ENCODE results near the gene FEZ2.

The FEZ2 gene, protein sequence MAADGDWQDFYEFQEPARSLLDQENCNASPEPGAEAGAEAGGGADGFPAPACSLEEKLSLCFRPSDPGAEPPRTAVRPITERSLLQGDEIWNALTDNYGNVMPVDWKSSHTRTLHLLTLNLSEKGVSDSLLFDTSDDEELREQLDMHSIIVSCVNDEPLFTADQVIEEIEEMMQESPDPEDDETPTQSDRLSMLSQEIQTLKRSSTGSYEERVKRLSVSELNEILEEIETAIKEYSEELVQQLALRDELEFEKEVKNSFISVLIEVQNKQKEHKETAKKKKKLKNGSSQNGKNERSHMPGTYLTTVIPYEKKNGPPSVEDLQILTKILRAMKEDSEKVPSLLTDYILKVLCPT

DNA sequence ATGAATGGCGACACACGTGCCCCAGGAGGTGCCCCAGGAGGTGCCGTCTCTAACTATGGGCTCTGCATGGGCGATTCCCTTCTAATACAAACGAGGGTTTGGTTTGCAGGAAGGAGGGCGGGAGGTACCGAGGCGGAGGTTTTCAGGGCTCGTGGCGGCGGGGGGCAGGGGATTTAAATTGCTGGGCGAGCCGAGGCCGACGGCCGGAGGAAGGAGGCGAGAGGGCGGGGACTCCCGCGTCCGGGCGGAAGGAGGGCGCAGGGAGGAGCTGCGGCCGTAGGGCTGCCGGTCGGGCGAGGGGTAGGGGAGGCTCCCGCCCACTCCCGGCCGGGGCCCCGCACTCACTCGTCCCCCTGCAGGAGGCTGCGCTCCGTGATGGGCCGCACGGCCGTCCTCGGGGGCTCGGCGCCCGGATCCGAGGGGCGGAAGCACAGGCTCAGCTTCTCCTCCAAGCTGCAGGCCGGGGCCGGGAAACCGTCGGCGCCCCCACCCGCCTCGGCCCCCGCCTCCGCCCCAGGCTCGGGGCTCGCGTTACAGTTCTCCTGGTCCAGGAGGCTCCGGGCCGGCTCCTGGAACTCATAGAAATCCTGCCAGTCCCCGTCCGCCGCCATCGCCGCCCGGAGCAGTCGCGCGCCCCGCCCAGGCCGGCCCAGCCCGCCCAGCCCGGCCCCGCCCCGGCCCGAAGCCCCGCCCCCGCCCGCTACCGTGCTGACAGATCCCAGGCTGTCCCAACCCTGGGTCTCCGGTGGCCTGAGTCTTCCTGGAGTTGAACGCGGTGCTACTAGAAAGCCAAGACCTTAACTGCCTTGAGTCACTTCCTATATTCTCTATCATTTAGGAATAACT is at the start of gene FEZ2:
FEZ2 (minus strand) TSS at position 637 of the 846 bp plus-strand sequence; CDS start at position 611, 26 bp downstream.
- H3K4me3 ChIP-seq (ENCODE audit: low read depth, low read length): peak within 1 kb of the TSS; percentile 84
- POLR2A ChIA-PET: interaction anchor here (1.0 kb wide), 1 partner anchor 29 kb away, joined by 3 read pairs; no protein-coding TSS in a partner anchor
- CTCF ChIA-PET: no interaction called here
- no peak for DNase-seq (ENCODE audit: low read depth, low spot score)
- TF ChIP-seq, protein P1, sequence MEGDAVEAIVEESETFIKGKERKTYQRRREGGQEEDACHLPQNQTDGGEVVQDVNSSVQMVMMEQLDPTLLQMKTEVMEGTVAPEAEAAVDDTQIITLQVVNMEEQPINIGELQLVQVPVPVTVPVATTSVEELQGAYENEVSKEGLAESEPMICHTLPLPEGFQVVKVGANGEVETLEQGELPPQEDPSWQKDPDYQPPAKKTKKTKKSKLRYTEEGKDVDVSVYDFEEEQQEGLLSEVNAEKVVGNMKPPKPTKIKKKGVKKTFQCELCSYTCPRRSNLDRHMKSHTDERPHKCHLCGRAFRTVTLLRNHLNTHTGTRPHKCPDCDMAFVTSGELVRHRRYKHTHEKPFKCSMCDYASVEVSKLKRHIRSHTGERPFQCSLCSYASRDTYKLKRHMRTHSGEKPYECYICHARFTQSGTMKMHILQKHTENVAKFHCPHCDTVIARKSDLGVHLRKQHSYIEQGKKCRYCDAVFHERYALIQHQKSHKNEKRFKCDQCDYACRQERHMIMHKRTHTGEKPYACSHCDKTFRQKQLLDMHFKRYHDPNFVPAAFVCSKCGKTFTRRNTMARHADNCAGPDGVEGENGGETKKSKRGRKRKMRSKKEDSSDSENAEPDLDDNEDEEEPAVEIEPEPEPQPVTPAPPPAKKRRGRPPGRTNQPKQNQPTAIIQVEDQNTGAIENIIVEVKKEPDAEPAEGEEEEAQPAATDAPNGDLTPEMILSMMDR (IDR thresholded peaks at IDR 0.05; ENCODE audit: insufficient read depth, low read length, missing control alignments): peak; percentile 6

DNA sequence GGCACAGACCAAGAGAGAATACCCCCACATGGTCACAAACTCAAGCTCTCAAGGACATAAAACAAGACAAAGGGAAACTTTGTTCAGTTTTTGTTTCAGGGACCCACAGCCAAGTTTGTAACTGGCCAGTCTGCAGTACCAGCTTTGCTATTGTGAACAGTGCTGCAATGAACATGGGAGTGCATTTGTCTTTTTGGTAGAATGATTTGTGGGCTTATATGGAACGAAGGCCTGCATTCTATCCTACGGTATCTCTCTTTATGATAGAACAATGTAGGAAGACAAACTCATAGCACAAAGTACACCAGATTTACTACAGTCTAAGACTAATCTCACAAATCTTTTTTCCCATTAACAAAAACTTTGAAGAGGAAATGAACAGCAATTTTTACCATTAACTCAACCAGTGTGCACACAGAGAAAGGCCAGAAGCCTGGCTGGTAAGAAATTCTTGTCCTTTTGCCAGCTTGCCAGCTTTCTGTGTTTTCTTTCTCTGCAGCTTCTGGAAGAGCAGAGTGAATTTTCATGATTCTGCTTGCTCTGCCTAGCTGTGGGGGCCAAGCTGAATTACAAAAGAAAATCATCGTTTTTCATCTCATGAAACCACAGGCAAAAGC is 37.1 kb upstream of the FEZ2 start:
- ChIA-PET POLR2A (no interaction called here), CTCF (interaction anchor here (1.0 to 1.2 kb wide), 2 partner anchors 9 to 29 kb away, joined by 3 read pairs; no protein-coding TSS in a partner anchor)
- no peak for DNase-seq (ENCODE audit: low read depth, low spot score)
- TF ChIP-seq, protein P1 (IDR thresholded peaks at IDR 0.05; ENCODE audit: insufficient read depth, low read length, missing control alignments): no peak
- H3K4me3 ChIP-seq (ENCODE audit: low read depth, low read length): no peak overlapping the region

DNA sequence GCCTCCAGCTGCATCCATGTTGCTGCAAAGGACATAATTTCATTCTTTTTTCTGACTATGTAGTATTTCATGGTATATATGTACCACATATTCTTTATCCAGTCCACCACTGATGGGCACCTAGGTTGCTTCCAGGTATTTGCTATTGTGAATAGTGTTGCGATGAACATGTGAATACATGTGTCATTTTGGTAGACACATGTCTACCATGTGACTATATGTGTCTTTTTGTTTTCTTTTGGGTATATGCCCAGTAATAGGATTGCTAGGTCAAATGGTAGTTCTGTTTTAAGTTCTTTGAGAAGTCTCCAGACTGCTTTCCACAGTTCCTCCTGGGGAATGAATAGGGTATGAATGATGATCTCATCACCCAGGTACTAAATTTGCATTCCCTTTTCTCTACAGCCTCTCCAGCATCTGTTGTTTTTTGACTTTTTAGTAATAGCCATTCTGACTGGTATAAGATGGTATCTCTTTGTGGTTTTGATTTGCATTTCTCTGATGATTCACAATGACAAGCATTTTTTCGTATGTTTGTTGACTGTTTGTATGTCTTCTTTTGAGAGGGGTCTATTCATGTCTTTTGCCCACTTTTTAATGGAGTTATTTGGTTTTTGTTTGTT is 35.6 kb upstream of the FEZ2 start:
- ChIA-PET POLR2A (no interaction called here), CTCF (no interaction called here)
- DNase-seq (ENCODE audit: low read depth, low spot score): no peak
- TF ChIP-seq, protein P1 (IDR thresholded peaks at IDR 0.05; ENCODE audit: insufficient read depth, low read length, missing control alignments): no peak
- H3K4me3 ChIP-seq (ENCODE audit: low read depth, low read length): no peak overlapping the region

DNA sequence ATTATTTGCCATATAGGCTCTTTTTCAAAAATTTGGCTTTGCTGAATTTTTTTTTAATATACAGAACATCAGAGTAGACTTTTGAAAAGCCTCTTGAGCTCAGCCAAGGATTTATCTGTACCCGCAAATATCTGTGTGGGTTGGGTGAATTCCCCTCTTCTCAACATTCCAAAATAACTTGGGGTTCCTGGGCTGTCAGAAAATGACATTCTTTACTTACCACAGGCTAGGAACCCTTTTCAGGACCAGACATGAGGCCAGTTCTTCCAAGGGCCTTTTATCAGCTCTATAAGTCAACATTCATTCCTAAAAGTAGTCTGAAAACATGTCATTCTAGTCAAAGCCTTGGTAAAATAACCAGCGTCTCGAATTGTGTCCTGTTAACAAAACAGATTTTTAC is 28.8 kb upstream of the FEZ2 start:
- TF ChIP-seq, protein P1 (IDR thresholded peaks at IDR 0.05; ENCODE audit: insufficient read depth, low read length, missing control alignments): no peak
- DNase-seq (ENCODE audit: low read depth, low spot score): no peak
- POLR2A ChIA-PET: no interaction called here
- CTCF ChIA-PET: no interaction called here
- no peak overlapping the region for H3K4me3 ChIP-seq (ENCODE audit: low read depth, low read length)

DNA sequence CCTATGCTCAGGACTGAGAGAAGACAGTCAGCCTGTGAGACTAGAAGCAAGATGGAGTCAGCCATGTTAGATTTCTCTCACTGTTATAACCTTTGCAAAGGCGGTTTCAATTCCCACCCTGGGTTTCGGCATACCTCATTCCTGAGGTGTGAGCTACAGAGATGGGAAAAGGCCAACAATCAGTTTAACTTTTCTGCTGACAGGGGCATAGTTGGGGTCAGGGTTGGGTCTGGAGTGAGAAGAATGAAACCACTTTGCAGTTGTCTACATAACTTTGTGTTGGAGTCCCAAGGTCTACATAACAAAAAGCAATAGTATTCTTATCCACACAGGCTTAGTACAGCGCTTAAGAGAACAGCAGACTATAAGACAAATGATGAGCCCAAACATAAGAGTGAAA is 28.1 kb upstream of the FEZ2 start:
- TF ChIP-seq, protein P1 (IDR thresholded peaks at IDR 0.05; ENCODE audit: insufficient read depth, low read length, missing control alignments): no peak
- no peak overlapping the region for H3K4me3 ChIP-seq (ENCODE audit: low read depth, low read length)
- ChIA-PET POLR2A (no interaction called here), CTCF (no interaction called here)
- DNase-seq (ENCODE audit: low read depth, low spot score): no peak

Data from AG04449 (cell line).